Panc1 (cell line): ENCODE results near the gene RASA3. TPM values are rescaled to one million over a fixed set of nuclear protein-coding genes. Genes with fewer than 3 reads are reported as not detected.

Source experiments
- ATAC-seq: fragments of 200-7000 bp; cut with Tn5 transposase; 2 replicates; pipeline ENCODE4 v1.9.1; 2020; ENCODE audit warnings: mild to moderate bottlenecking, moderate library complexity
- BruUV-seq: library from RNA; stranded (reverse); fragments of 400-500 nt; replicated peaks from 2 replicates; lab custom pipeline; 2021; lab: Mats Ljungman, UMichigan
- CTCF ChIA-PET: fragments of 300-600 bp; sonication (Branson Sonifier 250); formaldehyde crosslinking; loops from one replicate; lab custom pipeline; 2022; ENCODE audit warnings: antibody characterized with exemption; lab: Charles Lee
- POLR2A ChIA-PET: fragments of 300-600 bp; sonication (Branson Sonifier 250); formaldehyde crosslinking; loops from one replicate; lab custom pipeline; 2022; ENCODE audit warnings: antibody characterized with exemption; lab: Charles Lee
- DNase-seq: peaks from one replicate; pipeline ENCODE4 v3.0.0-alpha.2; 2010; ENCODE audit warnings: low read depth, low spot score
- H3K27ac ChIP-seq: 2 replicates; pipeline ENCODE4 v1.5.1; 2011; ENCODE audit warnings: mild to moderate bottlenecking, low read length, inconsistent platforms
- H3K27me3 ChIP-seq: fragments of 200-500 bp; sonication (Bioruptor generic); 2 replicates; pipeline ENCODE4 v1.6.0; 2014; ENCODE audit warnings: low read length, inconsistent platforms; ENCODE audit not compliant: control insufficient read depth, insufficient read depth
- H3K36me3 ChIP-seq: fragments of 200-500 bp; sonication (Bioruptor generic); 2 replicates; pipeline ENCODE4 v1.5.1; 2014; ENCODE audit warnings: inconsistent platforms, mild to moderate bottlenecking, low read length, moderate library complexity; ENCODE audit not compliant: control insufficient read depth, insufficient read depth
- H3K4me1 ChIP-seq: 2 replicates; pipeline ENCODE4 v1.5.1; 2011; ENCODE audit warnings: inconsistent platforms, mild to moderate bottlenecking, low read length, moderate library complexity; ENCODE audit not compliant: control insufficient read depth, insufficient read depth
- H3K4me3 ChIP-seq, 2 experiments: 2 replicates each; pipeline ENCODE4 v1.5.1; 2011 to 2012; ENCODE audit warnings: low read depth in 2 of 2, low read length in 2 of 2, mild to moderate bottlenecking in 2 of 2, inconsistent platforms in 1 of 2, moderate library complexity in 1 of 2
- H3K9me3 ChIP-seq: fragments of 200-500 bp; sonication (Bioruptor generic); 2 replicates; pipeline ENCODE4 v1.5.1; 2014; ENCODE audit warnings: low read depth, mild to moderate bottlenecking, inconsistent platforms, low read length, moderate library complexity; ENCODE audit not compliant: control insufficient read depth, insufficient read depth
- POLR2AphosphoS5 ChIP-seq: IDR thresholded peaks from 2 replicates; pipeline ENCODE4 v1.6.1; 2012; ENCODE audit warnings: mild to moderate bottlenecking, low read depth, low read length, moderate library complexity
- SIN3A ChIP-seq: IDR thresholded peaks from 2 replicates; pipeline ENCODE4 v1.6.1; 2012; ENCODE audit warnings: low read depth, mild to moderate bottlenecking, low read length, moderate library complexity, borderline replicate concordance; ENCODE audit not compliant: insufficient read depth
- TCF7L2 ChIP-seq: IDR thresholded peaks from 2 replicates; pipeline ENCODE4 v1.6.1; 2011; ENCODE audit warnings: mild to moderate bottlenecking, low read depth, low read length, inconsistent platforms
- in situ Hi-C: cut with HindIII; loops from 2 replicates; pipeline ENCODE4 v1.10.0; 2016; ENCODE audit warnings: low sequenced_read_pairs, low pct_unique_long_range_greater_than_20kb
- intact Hi-C: fragments of 100-400 bp; cut with micrococcal nuclease; formaldehyde crosslinking; loops from one replicate; pipeline ENCODE4 v1.10.0; 2022; ENCODE audit not compliant: unreplicated experiment
- total RNA-seq: library from RNA; stranded (reverse); gene quantifications from one replicate; pipeline ENCODE4 v1.2.1, GENCODE V29; 2021; ENCODE audit not compliant: unreplicated experiment
- TF ChIP-seq, protein P1 (sequence below), 2 experiments: IDR thresholded peaks; 2 replicates each; pipeline ENCODE4 v1.6.1; 2011 to 2012; ENCODE audit warnings: low read depth in 2 of 2, control low read depth in 1 of 2, low read length in 1 of 2, mild to moderate bottlenecking in 1 of 2, moderate library complexity in 1 of 2; ENCODE audit not compliant: insufficient read depth in 1 of 2
- TF ChIP-seq, protein P2 (sequence below): fragments of 450-650 bp; IDR thresholded peaks from 2 replicates; pipeline ENCODE4 v1.5.1; 2017; ENCODE audit warnings: mild to moderate bottlenecking

Gene RASA3
- total RNA-seq, 1 experiment from 2014 or later, result 33.7 TPM

DNA sequence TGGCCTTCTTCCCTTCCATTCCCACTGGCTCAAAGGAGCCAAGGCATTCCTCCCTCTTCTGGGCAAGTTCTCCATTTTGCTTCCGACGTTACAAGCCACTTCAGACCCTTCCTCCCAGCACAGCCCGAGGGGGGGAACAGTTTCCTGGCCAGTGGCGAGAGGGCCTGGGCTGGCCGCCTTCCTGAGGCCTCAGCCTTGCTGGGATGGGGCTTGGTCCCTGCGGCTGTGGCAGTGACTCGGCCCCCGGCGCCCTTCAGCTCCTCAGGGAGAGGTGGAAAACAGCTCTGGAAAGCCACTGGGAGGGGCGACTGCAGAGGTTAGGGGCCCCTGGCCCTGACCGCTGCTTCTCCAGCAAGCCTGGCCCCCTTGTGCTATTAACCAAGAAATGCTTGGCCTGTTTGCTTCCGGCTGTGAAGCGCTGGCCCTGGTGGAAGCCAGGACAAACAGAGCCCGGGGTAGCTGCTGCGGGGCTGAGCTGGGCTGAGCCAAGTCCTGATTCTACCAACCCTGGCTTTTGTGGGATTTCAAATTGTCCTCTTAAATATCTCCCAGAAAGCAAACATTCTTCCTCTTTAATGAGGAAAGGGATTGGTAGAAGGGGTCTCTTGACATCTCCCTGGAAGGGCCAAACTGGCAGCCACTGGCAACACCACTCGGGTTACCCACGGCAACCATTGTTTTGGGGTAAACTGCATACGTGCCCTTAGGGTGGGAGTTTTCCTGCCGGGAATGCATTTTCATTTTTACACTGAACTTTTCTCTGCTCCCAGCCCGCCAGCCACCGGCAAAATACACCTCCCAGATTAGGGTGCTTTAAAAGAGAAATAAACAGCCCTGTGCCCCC, 197.2 kb downstream of the RASA3 start:
- intact Hi-C loops, result no loop called here
- CTCF ChIA-PET, result no interaction called here
- Histone ChIP-seq H3K4me3 (no peak overlapping the region), H3K27ac (no peak overlapping the region), H3K4me1 (no peaks in the 10 kb centered on the region), H3K27me3 (no peaks in the 10 kb centered on the region), H3K9me3 (no peaks in the 10 kb centered on the region), H3K36me3 (no peaks in the 10 kb centered on the region)
- no TSS peak for BruUV-seq
- ATAC-seq (no peak), DNase-seq (no peak)
- POLR2A ChIA-PET, result no interaction called here
- TF ChIP-seq SIN3A (no peak), TCF7L2 (no peak), POLR2AphosphoS5 (no peak)
- TF ChIP-seq, protein P1, sequence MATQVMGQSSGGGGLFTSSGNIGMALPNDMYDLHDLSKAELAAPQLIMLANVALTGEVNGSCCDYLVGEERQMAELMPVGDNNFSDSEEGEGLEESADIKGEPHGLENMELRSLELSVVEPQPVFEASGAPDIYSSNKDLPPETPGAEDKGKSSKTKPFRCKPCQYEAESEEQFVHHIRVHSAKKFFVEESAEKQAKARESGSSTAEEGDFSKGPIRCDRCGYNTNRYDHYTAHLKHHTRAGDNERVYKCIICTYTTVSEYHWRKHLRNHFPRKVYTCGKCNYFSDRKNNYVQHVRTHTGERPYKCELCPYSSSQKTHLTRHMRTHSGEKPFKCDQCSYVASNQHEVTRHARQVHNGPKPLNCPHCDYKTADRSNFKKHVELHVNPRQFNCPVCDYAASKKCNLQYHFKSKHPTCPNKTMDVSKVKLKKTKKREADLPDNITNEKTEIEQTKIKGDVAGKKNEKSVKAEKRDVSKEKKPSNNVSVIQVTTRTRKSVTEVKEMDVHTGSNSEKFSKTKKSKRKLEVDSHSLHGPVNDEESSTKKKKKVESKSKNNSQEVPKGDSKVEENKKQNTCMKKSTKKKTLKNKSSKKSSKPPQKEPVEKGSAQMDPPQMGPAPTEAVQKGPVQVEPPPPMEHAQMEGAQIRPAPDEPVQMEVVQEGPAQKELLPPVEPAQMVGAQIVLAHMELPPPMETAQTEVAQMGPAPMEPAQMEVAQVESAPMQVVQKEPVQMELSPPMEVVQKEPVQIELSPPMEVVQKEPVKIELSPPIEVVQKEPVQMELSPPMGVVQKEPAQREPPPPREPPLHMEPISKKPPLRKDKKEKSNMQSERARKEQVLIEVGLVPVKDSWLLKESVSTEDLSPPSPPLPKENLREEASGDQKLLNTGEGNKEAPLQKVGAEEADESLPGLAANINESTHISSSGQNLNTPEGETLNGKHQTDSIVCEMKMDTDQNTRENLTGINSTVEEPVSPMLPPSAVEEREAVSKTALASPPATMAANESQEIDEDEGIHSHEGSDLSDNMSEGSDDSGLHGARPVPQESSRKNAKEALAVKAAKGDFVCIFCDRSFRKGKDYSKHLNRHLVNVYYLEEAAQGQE (IDR thresholded peaks at IDR 0.05; ENCODE audit: insufficient read depth in 1 of 2, low read depth in 2 of 2, low read length in 1 of 2), result no peak
- TF ChIP-seq, protein P2, sequence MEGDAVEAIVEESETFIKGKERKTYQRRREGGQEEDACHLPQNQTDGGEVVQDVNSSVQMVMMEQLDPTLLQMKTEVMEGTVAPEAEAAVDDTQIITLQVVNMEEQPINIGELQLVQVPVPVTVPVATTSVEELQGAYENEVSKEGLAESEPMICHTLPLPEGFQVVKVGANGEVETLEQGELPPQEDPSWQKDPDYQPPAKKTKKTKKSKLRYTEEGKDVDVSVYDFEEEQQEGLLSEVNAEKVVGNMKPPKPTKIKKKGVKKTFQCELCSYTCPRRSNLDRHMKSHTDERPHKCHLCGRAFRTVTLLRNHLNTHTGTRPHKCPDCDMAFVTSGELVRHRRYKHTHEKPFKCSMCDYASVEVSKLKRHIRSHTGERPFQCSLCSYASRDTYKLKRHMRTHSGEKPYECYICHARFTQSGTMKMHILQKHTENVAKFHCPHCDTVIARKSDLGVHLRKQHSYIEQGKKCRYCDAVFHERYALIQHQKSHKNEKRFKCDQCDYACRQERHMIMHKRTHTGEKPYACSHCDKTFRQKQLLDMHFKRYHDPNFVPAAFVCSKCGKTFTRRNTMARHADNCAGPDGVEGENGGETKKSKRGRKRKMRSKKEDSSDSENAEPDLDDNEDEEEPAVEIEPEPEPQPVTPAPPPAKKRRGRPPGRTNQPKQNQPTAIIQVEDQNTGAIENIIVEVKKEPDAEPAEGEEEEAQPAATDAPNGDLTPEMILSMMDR, result no peak
- in situ Hi-C loops, result no loop called here

DNA sequence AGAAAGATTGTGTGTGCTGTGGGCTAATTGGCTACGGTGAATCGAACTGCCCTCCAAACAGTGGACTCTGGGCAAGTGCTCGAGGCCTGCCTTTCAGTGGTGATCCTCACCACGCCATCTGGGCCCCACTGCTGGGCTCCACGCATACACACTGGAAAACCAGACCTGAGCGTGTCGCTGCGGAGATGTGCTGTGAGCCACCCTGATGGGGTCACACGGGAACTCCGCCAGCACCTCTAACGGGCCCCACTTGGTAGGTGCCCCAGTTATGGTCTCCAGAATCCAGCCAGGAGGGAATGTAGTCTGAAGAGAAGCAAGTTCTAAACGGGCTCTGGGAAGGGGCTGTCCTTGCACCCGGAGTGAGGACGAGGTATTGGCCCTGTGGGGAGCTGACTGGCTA, 197.8 kb downstream of the RASA3 start:
- ATAC-seq (no peak), DNase-seq (no peak)
- Histone ChIP-seq H3K36me3 (no peaks in the 10 kb centered on the region), H3K27me3 (no peaks in the 10 kb centered on the region), H3K27ac (no peak overlapping the region), H3K4me1 (no peaks in the 10 kb centered on the region), H3K9me3 (no peaks in the 10 kb centered on the region), H3K4me3 (no peak overlapping the region)
- TF ChIP-seq SIN3A (no peak), TCF7L2 (no peak)
- TF ChIP-seq, protein P1 (IDR thresholded peaks at IDR 0.05; ENCODE audit: insufficient read depth in 1 of 2, low read depth in 2 of 2, low read length in 1 of 2), result no peak
- TF ChIP-seq, protein P2, result no peak
- CTCF ChIA-PET, result no interaction called here
- in situ Hi-C loops (no loop called here), intact Hi-C loops (no loop called here)
- no TSS peak for BruUV-seq
- POLR2A ChIA-PET, result no interaction called here
